PFSK-1 (cell line): ENCODE results near the gene NTMT1.

Experiments used
- FOXP2 ChIP-seq: optimal IDR thresholded peaks from 2 replicates; pipeline ENCODE3; 2011; ENCODE audit warnings: borderline replicate concordance, control low read depth, inconsistent platforms; ENCODE audit not compliant: insufficient read depth; ENCODE audit errors: extremely low read length, extremely low read depth
- POLR2AphosphoS5 ChIP-seq: IDR thresholded peaks from 2 replicates; pipeline ENCODE4 v1.6.1; 2012; ENCODE audit warnings: low read depth, mild to moderate bottlenecking, control low read depth, low read length, moderate library complexity
- SIN3A ChIP-seq: IDR thresholded peaks from 2 replicates; pipeline ENCODE4 v1.6.1; 2012; ENCODE audit warnings: mild to moderate bottlenecking, low read length, moderate library complexity, borderline replicate concordance; ENCODE audit not compliant: insufficient read depth
- TAF1 ChIP-seq: IDR thresholded peaks from 2 replicates; pipeline ENCODE4 v1.6.1; 2012; ENCODE audit warnings: low read length, control low read depth, borderline replicate concordance; ENCODE audit not compliant: insufficient read depth
- TF ChIP-seq, protein P1 (sequence below), 2 experiments: IDR thresholded peaks; 2 replicates each; pipeline versions ENCODE4 v1.6.1 to v1.8.0; 2011 to 2012; ENCODE audit warnings: low read depth in 2 of 2, low read length in 2 of 2, control low read depth in 1 of 2, inconsistent platforms in 1 of 2, mild to moderate bottlenecking in 1 of 2, moderate library complexity in 1 of 2; ENCODE audit not compliant: insufficient read depth in 1 of 2

NTMT1 gene

DNA sequence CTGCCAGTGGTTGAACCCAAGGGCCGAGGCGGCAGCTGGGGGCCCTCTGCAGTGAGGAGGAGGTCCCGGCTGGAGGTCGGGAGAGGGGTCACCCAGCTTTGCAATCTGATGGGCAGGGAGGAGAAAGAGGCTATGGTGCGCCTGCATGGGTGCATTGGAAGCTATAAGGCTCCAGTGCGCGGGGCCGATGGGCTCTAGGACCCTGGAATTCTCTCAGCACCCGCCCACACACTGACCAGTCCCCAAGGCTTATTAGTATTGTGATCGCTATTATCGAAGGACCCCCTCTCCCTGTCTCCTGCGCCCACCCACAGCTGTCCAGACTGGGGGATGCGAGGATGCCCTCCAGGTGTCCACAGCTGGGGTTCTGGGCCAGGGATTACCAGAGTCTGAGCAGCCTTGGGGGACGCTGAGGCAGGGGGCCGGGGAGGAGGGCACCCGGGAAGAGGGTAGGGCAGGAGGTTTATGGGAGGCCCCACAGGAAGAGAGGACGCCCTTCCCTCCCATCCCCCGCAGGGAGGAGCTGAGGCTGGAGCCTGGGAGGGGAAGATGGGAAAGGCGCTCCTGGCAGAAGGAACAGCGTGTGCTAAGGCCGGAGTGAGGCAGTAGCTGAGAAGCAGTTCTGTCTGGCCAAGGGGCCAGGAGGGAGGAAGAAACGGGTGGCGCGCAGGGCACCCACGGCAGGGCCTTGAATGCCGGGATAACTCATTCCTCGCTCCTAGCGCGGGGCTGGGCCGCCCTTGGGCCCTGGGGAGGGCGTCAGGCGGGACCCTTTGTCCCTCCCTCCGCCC, 29.2 kb upstream of the NTMT1 start:
- TF ChIP-seq, protein P1, sequence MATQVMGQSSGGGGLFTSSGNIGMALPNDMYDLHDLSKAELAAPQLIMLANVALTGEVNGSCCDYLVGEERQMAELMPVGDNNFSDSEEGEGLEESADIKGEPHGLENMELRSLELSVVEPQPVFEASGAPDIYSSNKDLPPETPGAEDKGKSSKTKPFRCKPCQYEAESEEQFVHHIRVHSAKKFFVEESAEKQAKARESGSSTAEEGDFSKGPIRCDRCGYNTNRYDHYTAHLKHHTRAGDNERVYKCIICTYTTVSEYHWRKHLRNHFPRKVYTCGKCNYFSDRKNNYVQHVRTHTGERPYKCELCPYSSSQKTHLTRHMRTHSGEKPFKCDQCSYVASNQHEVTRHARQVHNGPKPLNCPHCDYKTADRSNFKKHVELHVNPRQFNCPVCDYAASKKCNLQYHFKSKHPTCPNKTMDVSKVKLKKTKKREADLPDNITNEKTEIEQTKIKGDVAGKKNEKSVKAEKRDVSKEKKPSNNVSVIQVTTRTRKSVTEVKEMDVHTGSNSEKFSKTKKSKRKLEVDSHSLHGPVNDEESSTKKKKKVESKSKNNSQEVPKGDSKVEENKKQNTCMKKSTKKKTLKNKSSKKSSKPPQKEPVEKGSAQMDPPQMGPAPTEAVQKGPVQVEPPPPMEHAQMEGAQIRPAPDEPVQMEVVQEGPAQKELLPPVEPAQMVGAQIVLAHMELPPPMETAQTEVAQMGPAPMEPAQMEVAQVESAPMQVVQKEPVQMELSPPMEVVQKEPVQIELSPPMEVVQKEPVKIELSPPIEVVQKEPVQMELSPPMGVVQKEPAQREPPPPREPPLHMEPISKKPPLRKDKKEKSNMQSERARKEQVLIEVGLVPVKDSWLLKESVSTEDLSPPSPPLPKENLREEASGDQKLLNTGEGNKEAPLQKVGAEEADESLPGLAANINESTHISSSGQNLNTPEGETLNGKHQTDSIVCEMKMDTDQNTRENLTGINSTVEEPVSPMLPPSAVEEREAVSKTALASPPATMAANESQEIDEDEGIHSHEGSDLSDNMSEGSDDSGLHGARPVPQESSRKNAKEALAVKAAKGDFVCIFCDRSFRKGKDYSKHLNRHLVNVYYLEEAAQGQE (IDR thresholded peaks at IDR 0.05; ENCODE audit: insufficient read depth in 1 of 2, low read depth in 2 of 2, low read length in 2 of 2) = no peak
- no peak for TF ChIP-seq FOXP2
- no peak for TF ChIP-seq SIN3A
- TF ChIP-seq POLR2AphosphoS5 = no peak
- TF ChIP-seq TAF1 = no peak

DNA sequence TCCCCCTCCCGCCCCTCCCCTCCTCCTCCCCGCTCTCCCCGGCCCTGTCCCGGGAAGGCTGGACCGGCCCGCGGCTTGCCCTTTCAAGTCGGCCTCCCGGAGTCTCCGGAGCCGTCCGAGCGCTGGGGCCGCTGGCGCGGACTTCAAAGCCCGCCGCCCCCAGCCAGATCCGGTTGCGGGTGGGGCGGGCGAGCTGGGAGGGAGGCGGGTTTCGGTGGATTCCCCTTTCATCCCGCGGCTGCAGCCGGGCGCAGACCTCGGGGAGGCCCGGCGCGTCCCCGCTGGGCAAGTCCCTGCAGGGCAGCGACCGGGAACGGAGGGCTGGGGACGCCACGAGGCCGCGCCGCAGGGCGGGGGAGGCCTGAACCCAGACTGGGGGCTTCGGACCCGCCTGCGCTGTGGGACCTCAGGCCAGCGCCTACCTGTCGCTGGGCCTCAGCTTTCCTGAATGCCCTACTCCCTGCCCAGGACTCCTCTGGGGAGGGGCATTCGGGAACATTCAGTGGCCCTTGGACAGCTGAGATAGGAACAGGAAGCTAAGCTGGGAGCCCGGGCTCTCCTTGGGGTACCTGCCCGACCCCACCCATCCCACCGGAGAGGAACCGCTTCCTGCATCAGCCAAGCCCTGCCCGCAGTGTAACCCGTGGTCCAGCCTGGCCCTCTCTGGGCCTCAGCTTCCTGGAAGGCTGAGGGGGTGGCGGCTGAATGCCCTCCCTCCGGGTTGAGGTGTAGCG, 28.4 kb upstream of the NTMT1 start:
- TF ChIP-seq POLR2AphosphoS5 (no peak), TAF1 (no peak), FOXP2 (no peak), SIN3A (no peak)
- TF ChIP-seq, protein P1 (IDR thresholded peaks at IDR 0.05; ENCODE audit: insufficient read depth in 1 of 2, low read depth in 2 of 2, low read length in 2 of 2) = no peak

DNA sequence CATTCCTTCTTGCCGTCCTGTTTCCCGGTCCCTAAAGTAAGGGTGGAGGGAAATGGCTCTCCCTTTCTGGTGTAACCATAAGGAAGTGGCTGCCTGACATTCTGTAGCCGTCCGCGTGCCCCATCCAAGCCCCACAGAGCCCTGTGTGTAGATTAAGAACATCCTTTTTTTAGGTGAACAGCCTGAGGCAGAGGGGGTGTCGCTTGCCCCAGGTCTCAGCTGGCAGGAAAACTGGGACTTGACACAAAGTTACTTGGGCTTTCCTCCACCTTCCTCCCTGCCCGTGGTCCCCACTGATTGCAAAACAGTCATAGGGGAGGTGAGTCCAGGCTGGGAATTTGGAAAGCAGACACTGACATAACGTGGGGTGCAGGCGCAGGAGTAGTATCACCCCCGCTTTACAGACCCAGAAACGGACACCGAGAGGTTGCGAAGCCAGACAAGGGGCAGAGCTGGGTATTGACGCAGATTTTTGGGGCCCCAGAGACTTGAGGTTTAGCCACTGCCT, 27.8 kb upstream of the NTMT1 start:
- TF ChIP-seq FOXP2 (no peak), TAF1 (no peak), POLR2AphosphoS5 (no peak), SIN3A (no peak)
- TF ChIP-seq, protein P1 (IDR thresholded peaks at IDR 0.05; ENCODE audit: insufficient read depth in 1 of 2, low read depth in 2 of 2, low read length in 2 of 2) = no peak

- no peak for TF ChIP-seq TAF1
- TF ChIP-seq, protein P1 (IDR thresholded peaks at IDR 0.05; ENCODE audit: insufficient read depth in 1 of 2, low read depth in 2 of 2, low read length in 2 of 2) = no peak
- no peak for TF ChIP-seq POLR2AphosphoS5
- TF ChIP-seq SIN3A = no peak
- TF ChIP-seq FOXP2 = no peak
Observed at GRCh38 chr9:129601082-129601674, 24.8 kb upstream of the NTMT1 start.
